ENCODE data around the gene UBXN1. TPM values are rescaled to one million over a fixed set of nuclear protein-coding genes. Genes with fewer than 3 reads are reported as not detected.

UBXN1 gene
- total RNA-seq, 4 donors from 2014 or later, result 120 to 184 (median 149) TPM

- no peak for TF ChIP-seq POLR2A (IDR thresholded peaks at IDR 0.05)
- TF ChIP-seq, protein P1, sequence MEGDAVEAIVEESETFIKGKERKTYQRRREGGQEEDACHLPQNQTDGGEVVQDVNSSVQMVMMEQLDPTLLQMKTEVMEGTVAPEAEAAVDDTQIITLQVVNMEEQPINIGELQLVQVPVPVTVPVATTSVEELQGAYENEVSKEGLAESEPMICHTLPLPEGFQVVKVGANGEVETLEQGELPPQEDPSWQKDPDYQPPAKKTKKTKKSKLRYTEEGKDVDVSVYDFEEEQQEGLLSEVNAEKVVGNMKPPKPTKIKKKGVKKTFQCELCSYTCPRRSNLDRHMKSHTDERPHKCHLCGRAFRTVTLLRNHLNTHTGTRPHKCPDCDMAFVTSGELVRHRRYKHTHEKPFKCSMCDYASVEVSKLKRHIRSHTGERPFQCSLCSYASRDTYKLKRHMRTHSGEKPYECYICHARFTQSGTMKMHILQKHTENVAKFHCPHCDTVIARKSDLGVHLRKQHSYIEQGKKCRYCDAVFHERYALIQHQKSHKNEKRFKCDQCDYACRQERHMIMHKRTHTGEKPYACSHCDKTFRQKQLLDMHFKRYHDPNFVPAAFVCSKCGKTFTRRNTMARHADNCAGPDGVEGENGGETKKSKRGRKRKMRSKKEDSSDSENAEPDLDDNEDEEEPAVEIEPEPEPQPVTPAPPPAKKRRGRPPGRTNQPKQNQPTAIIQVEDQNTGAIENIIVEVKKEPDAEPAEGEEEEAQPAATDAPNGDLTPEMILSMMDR (IDR thresholded peaks at IDR 0.05), result no peak
Observed at GRCh38 chr11:62719302-62719978, 40.6 kb upstream of the UBXN1 start.

GRCh38 chr11:62716816-62717215 is 37.9 kb upstream of the UBXN1 start:
- no peak for DNase-seq
- H3K4me1 ChIP-seq, result no peaks in the 10 kb centered on the region
- no peak for TF ChIP-seq POLR2A (IDR thresholded peaks at IDR 0.05)
- TF ChIP-seq, protein P1 (IDR thresholded peaks at IDR 0.05), result no peak
- no peaks in the 10 kb centered on the region for H3K9me3 ChIP-seq
- WGBS, 2 donors, result 92 to 93% methylated on average over 11 of the region's 11 CpGs
- H3K36me3 ChIP-seq, result peaks cover 89 to 96% of the 10 kb centered on the region in 2 donors
- H3K27me3 ChIP-seq, result no peaks in the 10 kb centered on the region
- no peak overlapping the region for H3K4me3 ChIP-seq (replicated peaks in 1 of 3)
- H3K27ac ChIP-seq, result no peak overlapping the region
- intact Hi-C loops (cut with DNase I), result no loop called here

More at GRCh38 chr11:62719302-62719978, 40.6 kb upstream of the UBXN1 start:
- Histone ChIP-seq H3K4me3 (replicated peaks in 1 of 3) (no peak overlapping the region), H3K36me3 (peaks cover 92% of the 10 kb centered on the region in 2 donors), H3K4me1 (peaks cover under 1 to 8% of the 10 kb centered on the region in 2 donors), H3K27ac (no peak overlapping the region), H3K9me3 (no peaks in the 10 kb centered on the region), H3K27me3 (no peaks in the 10 kb centered on the region)
- intact Hi-C loops (cut with DNase I), result no loop called here
- WGBS, 2 donors, result 76 to 82% methylated on average over 2 of the region's 2 CpGs
- no peak for DNase-seq

DNA sequence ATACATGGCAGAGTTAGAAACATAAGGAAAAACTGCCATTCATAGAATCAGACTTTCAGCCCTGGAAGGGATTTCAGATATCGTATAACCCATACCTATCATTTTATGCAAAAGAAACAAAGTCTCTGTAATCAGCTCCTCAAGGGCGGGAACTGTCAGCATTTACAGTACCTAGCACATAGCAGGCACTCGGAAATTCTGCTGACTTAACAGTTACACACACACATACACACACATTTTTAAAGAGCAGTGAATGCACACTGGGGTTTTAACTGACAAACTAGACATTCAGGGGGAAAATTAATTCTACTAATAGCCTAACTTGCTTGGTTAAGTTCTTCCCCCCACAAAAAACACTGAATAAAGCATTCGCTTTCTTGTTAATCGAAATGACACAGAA is 37.3 kb upstream of the UBXN1 start:
- intact Hi-C loops (cut with DNase I), result no loop called here
- 94% methylated on average over 5 of the region's 5 CpGs for WGBS, 2 donors
- no peak for TF ChIP-seq POLR2A (IDR thresholded peaks at IDR 0.05)
- TF ChIP-seq, protein P1 (IDR thresholded peaks at IDR 0.05), result no peak
- Histone ChIP-seq H3K4me3 (replicated peaks in 1 of 3) (no peak overlapping the region), H3K9me3 (no peaks in the 10 kb centered on the region), H3K27ac (no peak overlapping the region), H3K27me3 (no peaks in the 10 kb centered on the region), H3K36me3 (peaks cover 83 to 90% of the 10 kb centered on the region in 2 donors), H3K4me1 (no peaks in the 10 kb centered on the region)
- DNase-seq, result no peak

- H3K4me1 ChIP-seq, result peaks cover 0 to under 1% of the 10 kb centered on the region in 2 donors
- H3K27me3 ChIP-seq, result no peaks in the 10 kb centered on the region
- H3K27ac ChIP-seq, result no peak overlapping the region
- H3K4me3 ChIP-seq (replicated peaks in 1 of 3), result no peak overlapping the region
- H3K36me3 ChIP-seq, result peaks cover 77 to 90% of the 10 kb centered on the region in 2 donors
- WGBS, 2 donors, result 92 to 94% methylated on average over 24 of the region's 24 CpGs
- intact Hi-C loops (cut with DNase I), result no loop called here
- no peak for TF ChIP-seq POLR2A (IDR thresholded peaks at IDR 0.05)
- no peaks in the 10 kb centered on the region for H3K9me3 ChIP-seq
- no peak for DNase-seq
Observed at GRCh38 chr11:62715150-62716130, 36.6 kb upstream of the UBXN1 start.

- Histone ChIP-seq H3K4me1 (peaks cover 13 to 14% of the 10 kb centered on the region in 2 donors), H3K4me3 (replicated peaks in 1 of 3) (no peak overlapping the region), H3K27me3 (no peaks in the 10 kb centered on the region), H3K9me3 (no peaks in the 10 kb centered on the region), H3K36me3 (peaks cover 56 to 69% of the 10 kb centered on the region in 2 donors), H3K27ac (no peak overlapping the region)
- intact Hi-C loops (cut with DNase I), result no loop called here
- 96 to 97% methylated on average over 2 of the region's 2 CpGs for WGBS, 2 donors
- TF ChIP-seq, protein P1 (IDR thresholded peaks at IDR 0.05), result no peak
- no peak for TF ChIP-seq POLR2A (IDR thresholded peaks at IDR 0.05)
- no peak for DNase-seq
Observed at GRCh38 chr11:62713343-62713742, 34.5 kb upstream of the UBXN1 start.

All from thyroid gland (tissue), 4 donors.